AG04449 (cell line): ENCODE data around the gene SYK.

Experiments
- CTCF ChIA-PET: fragments of 350-600 bp; formaldehyde crosslinking; extraction: SDS; loops from one replicate; lab custom pipeline; 2021; ENCODE audit warnings: antibody characterized with exemption; lab: Yijun Ruan, JAX
- POLR2A ChIA-PET: fragments of 400-600, 350-600 bp; formaldehyde crosslinking; extraction: SDS; loops from one replicate; lab custom pipeline; 2020; ENCODE audit warnings: antibody characterized with exemption, inconsistent platforms; lab: Yijun Ruan, JAX
- DNase-seq: peaks from one replicate; pipeline ENCODE4 v3.0.0-alpha.2; 2010; ENCODE audit warnings: low read depth, low spot score
- H3K4me3 ChIP-seq: 2 replicates; pipeline ENCODE4 v1.5.1; 2011; ENCODE audit warnings: low read depth, mild to moderate bottlenecking, control low read depth, low read length
- CTCF ChIP-seq: IDR thresholded peaks from one replicate; pipeline ENCODE4 v1.5.1; 2011; ENCODE audit warnings: mild to moderate bottlenecking, moderate library complexity, low read length, control low read depth, inconsistent platforms; ENCODE audit not compliant: insufficient read depth; ENCODE audit errors: missing control alignments

Gene SYK

GRCh38 chr9:90803860-90804593 is 2.4 kb downstream of the SYK start:
- CTCF ChIA-PET = no interaction called here
- H3K4me3 ChIP-seq = no peak overlapping the region
- no peak for DNase-seq
- TF ChIP-seq CTCF = no peak
- POLR2A ChIA-PET = no interaction called here

GRCh38 chr9:90805006-90805996 is 3.7 kb downstream of the SYK start:
- no peak overlapping the region for H3K4me3 ChIP-seq
- no peak for TF ChIP-seq CTCF
- ChIA-PET POLR2A (no interaction called here), CTCF (no interaction called here)
- no peak for DNase-seq

- no peak overlapping the region for H3K4me3 ChIP-seq
- no peak for DNase-seq
- POLR2A ChIA-PET = no interaction called here
- CTCF ChIA-PET = no interaction called here
- TF ChIP-seq CTCF = no peak
Observed at GRCh38 chr9:90807006-90807405, 5.4 kb downstream of the SYK start.

GRCh38 chr9:90808398-90808797 is 6.8 kb downstream of the SYK start:
- no peak for TF ChIP-seq CTCF
- DNase-seq = no peak
- no peak overlapping the region for H3K4me3 ChIP-seq
- ChIA-PET POLR2A (no interaction called here), CTCF (no interaction called here)

GRCh38 chr9:90808890-90809685 is 7.5 kb downstream of the SYK start:
- DNase-seq = no peak
- ChIA-PET CTCF (no interaction called here), POLR2A (no interaction called here)
- no peak for TF ChIP-seq CTCF
- H3K4me3 ChIP-seq = no peak overlapping the region
